Measurements from ENCODE around the gene DIAPH3. TPM values are rescaled to one million over a fixed set of nuclear protein-coding genes. Genes with fewer than 3 reads are reported as not detected.

DIAPH3 gene
- total RNA-seq, 3 donors from 2014 or later, result 1.3 to 5.7 (median 3.1) TPM

DNA sequence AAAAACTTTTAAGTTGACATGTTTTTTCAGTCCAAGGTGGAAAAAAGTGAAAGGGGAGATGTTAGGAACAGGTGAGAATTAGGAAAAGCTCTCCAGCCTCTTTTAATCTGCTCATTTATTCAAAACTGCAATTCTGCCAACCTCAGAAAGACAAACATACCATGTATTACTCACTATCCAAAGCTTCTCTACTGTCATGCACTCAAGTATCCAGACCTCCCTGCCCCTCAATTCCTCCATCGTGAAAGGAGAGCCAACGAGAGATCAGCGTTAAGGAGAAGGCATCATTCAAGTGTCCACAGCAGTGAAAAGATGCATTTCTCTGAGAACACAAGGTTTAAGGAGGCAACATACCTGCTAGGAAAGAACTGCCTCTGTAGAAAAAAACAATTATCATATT lies 24.5 kb downstream of the DIAPH3 start:
- H3K9me3 ChIP-seq, result no peaks in the 10 kb centered on the region
- intact Hi-C loops (cut with DNase I, micrococcal nuclease), result no loop called here
- TF ChIP-seq, protein P1, sequence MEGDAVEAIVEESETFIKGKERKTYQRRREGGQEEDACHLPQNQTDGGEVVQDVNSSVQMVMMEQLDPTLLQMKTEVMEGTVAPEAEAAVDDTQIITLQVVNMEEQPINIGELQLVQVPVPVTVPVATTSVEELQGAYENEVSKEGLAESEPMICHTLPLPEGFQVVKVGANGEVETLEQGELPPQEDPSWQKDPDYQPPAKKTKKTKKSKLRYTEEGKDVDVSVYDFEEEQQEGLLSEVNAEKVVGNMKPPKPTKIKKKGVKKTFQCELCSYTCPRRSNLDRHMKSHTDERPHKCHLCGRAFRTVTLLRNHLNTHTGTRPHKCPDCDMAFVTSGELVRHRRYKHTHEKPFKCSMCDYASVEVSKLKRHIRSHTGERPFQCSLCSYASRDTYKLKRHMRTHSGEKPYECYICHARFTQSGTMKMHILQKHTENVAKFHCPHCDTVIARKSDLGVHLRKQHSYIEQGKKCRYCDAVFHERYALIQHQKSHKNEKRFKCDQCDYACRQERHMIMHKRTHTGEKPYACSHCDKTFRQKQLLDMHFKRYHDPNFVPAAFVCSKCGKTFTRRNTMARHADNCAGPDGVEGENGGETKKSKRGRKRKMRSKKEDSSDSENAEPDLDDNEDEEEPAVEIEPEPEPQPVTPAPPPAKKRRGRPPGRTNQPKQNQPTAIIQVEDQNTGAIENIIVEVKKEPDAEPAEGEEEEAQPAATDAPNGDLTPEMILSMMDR (IDR thresholded peaks at IDR 0.05), result no peak
- H3K4me1 ChIP-seq (ENCODE audit: low read depth), result no peaks in the 10 kb centered on the region
- no peaks in the 10 kb centered on the region for H3K36me3 ChIP-seq (ENCODE audit: low read depth)
- no peak for DNase-seq
- H3K4me3 ChIP-seq, result no peak overlapping the region
- no peak for ATAC-seq

DNA sequence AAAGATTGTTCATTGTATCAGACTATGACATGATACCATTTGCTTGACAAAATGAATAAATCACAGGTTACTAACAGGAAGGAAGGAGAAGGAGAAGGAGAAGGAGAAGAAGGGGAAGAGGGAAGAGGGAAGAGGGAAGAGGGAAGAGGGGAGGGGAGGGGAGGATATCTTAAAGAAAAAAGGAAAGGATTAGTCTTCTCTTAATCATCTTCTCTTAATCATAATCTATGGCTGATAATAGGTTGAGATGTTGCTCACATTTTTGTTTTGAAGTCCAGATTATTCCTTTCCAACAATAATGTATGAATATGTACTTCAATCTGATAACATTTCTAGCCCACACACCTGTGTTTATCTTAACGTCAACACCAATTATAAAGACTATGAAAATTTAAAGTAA lies 25.1 kb downstream of the DIAPH3 start:
- TF ChIP-seq, protein P1 (IDR thresholded peaks at IDR 0.05), result no peak
- ATAC-seq (no peak), DNase-seq (no peak)
- no peaks in the 10 kb centered on the region for H3K4me1 ChIP-seq (ENCODE audit: low read depth)
- no peaks in the 10 kb centered on the region for H3K9me3 ChIP-seq
- intact Hi-C loops (cut with DNase I, micrococcal nuclease), result no loop called here
- H3K36me3 ChIP-seq (ENCODE audit: low read depth), result no peaks in the 10 kb centered on the region
- no peak overlapping the region for H3K4me3 ChIP-seq

DNA sequence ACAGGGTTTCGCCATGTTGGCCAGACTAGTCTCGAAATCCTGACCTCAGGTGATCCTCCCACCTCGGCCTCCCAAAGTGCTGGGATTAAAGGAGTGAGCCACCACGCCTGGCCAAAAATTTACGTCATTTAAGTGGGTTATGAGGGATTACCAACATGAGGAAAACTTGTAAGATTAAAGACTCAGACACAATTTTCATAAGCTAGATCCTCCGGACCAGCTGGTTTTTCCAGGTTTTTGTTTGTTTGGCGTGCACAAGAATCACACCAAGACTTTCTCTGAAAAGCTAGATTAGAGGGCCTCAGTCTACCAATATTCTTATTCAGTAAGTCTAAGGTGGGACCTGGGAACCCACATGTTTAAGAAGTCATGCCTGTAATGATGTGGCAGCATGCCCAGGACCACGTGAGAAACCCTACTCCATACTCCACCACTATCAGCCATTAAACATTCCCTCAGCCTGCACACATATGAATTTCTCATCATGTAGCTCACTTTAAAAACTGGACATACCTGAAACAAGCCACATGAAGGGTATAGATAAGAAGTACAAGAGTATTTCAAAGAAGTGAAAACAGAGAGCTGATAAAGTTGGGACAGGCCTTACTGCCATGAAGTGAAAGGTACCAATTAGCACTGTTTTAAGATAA lies 25.7 kb downstream of the DIAPH3 start:
- H3K36me3 ChIP-seq (ENCODE audit: low read depth), result no peaks in the 10 kb centered on the region
- no peak overlapping the region for H3K4me3 ChIP-seq
- H3K9me3 ChIP-seq, result no peaks in the 10 kb centered on the region
- H3K4me1 ChIP-seq (ENCODE audit: low read depth), result no peaks in the 10 kb centered on the region
- DNase-seq, result no peak
- intact Hi-C loops (cut with DNase I, micrococcal nuclease), result no loop called here
- no peak for ATAC-seq
- TF ChIP-seq, protein P1 (IDR thresholded peaks at IDR 0.05), result no peak

DNA sequence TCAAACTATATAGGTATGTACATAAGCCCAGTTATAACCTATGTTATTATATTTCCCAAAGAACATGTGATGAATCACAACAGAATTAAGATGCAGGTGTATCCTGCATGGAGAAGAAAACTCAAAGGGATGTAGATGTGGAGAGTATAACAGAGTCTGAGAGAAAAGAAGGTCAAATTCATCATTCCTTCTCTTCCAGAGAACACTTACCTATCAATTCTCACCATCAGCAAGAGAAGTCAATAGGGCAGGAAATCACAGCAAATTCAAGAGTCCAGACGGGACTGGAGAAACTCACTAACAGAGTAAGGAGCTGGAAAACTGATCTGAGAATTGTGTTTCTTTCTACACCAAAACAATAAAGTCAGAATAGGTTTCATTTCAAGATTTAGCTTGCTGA lies 28.4 kb downstream of the DIAPH3 start:
- H3K4me3 ChIP-seq, result no peak overlapping the region
- DNase-seq (no peak), ATAC-seq (no peak)
- no peaks in the 10 kb centered on the region for H3K4me1 ChIP-seq (ENCODE audit: low read depth)
- intact Hi-C loops (cut with DNase I, micrococcal nuclease), result no loop called here
- TF ChIP-seq, protein P1 (IDR thresholded peaks at IDR 0.05), result no peak
- no peaks in the 10 kb centered on the region for H3K36me3 ChIP-seq (ENCODE audit: low read depth)
- no peaks in the 10 kb centered on the region for H3K9me3 ChIP-seq

DNA sequence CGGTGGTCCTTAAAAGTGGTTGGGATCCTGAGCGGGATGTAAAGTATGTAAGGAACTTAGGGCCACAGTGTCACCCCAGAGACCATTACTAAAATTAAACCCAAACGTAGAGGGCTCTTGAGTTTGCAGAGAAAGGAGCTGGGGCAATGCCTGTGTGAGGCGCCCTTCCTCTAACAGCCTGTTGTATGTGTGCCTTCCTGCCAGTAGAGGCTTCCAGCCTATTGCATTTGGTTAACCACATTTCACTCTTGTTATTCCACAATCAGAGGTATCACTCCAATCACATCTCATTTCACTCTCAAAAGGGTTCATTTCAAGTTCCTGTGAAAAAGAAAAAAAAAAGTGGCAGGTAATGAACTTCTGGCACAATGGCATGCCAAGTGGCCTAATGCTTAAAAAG lies 29.4 kb downstream of the DIAPH3 start:
- ATAC-seq (no peak), DNase-seq (no peak)
- no peaks in the 10 kb centered on the region for H3K36me3 ChIP-seq (ENCODE audit: low read depth)
- TF ChIP-seq, protein P1 (IDR thresholded peaks at IDR 0.05), result no peak
- H3K9me3 ChIP-seq, result no peaks in the 10 kb centered on the region
- intact Hi-C loops (cut with DNase I, micrococcal nuclease), result no loop called here
- no peak overlapping the region for H3K4me3 ChIP-seq
- no peaks in the 10 kb centered on the region for H3K4me1 ChIP-seq (ENCODE audit: low read depth)

DNA sequence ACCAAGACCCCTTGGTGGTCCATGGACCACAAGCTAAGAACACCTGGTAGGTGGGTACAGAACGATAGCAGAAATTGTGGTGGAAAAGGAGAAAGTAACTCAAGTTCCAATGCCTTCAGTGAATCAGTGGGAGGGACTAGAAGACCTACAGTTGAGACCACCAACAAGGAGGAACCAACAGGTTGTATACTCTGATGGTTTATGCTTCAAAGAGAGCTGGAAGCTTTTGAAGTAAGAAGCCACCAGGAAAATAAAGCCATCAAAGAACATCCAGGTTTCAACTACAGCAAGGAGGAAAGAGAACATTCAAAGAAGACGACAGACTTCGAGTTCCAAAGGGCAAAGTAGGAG lies 42.4 kb downstream of the DIAPH3 start:
- no peaks in the 10 kb centered on the region for H3K9me3 ChIP-seq
- no peaks in the 10 kb centered on the region for H3K4me1 ChIP-seq (ENCODE audit: low read depth)
- TF ChIP-seq, protein P1 (IDR thresholded peaks at IDR 0.05), result no peak
- DNase-seq, result no peak
- H3K36me3 ChIP-seq (ENCODE audit: low read depth), result no peaks in the 10 kb centered on the region
- H3K4me3 ChIP-seq, result no peak overlapping the region
- ATAC-seq, result no peak
- intact Hi-C loops (cut with DNase I, micrococcal nuclease), result no loop called here
